Hematopoietic multipotent progenitor cell treated with erythropoietin and hydrocortisone succinate and interleukin-3 and kit ligand, for 6 days (in vitro differentiated cells): Measurements from ENCODE around the gene HLTF.

Experiments used
- DNase-seq: peaks from one replicate; pipeline ENCODE4 v3.0.0-alpha.2; 2015

The HLTF gene

GRCh38 chr3:149087208-149087607 lies 875 bp upstream of the HLTF start:
- no peak for DNase-seq

GRCh38 chr3:149085828-149086231 lies 503 bp downstream of the HLTF start:
- DNase-seq: peak; percentile 93

- no peak for DNase-seq
Measured at GRCh38 chr3:149081772-149082171, 4.6 kb downstream of the HLTF start.

GRCh38 chr3:149080699-149081091 lies 5.6 kb downstream of the HLTF start:
- peak; percentile 51 for DNase-seq

- DNase-seq: peak; percentile 31
Measured at GRCh38 chr3:149080011-149080698, 6.2 kb downstream of the HLTF start.

- DNase-seq: no peak
Measured at GRCh38 chr3:149077628-149078027, 8.7 kb downstream of the HLTF start.

GRCh38 chr3:149067883-149068282 lies 18.4 kb downstream of the HLTF start:
- DNase-seq: no peak

- DNase-seq: no peak
Measured at GRCh38 chr3:149061776-149062175, 24.6 kb downstream of the HLTF start.

GRCh38 chr3:149058602-149059001 lies 27.7 kb downstream of the HLTF start:
- no peak for DNase-seq

- no peak for DNase-seq
Measured at GRCh38 chr3:149058198-149058597, 28.1 kb downstream of the HLTF start.

GRCh38 chr3:149055575-149055974 lies 30.8 kb downstream of the HLTF start:
- DNase-seq: no peak

GRCh38 chr3:149044339-149045083 lies 41.8 kb downstream of the HLTF start:
- DNase-seq: no peak

GRCh38 chr3:149042789-149043386 lies 43.4 kb downstream of the HLTF start:
- no peak for DNase-seq

GRCh38 chr3:149038322-149038721 lies 48.0 kb downstream of the HLTF start:
- no peak for DNase-seq

- DNase-seq: no peak
Measured at GRCh38 chr3:149037684-149038083, 48.6 kb downstream of the HLTF start.

- no peak for DNase-seq
Measured at GRCh38 chr3:149031096-149031495, 55.2 kb downstream of the HLTF start.

- no peak for DNase-seq
Measured at GRCh38 chr3:149026718-149027117, 59.6 kb downstream of the HLTF start.

- no peak for DNase-seq
Measured at GRCh38 chr3:149023951-149024350, 62.4 kb downstream of the HLTF start.

- no peak for DNase-seq
Measured at GRCh38 chr3:149021830-149022229, 64.5 kb downstream of the HLTF start.

GRCh38 chr3:149020839-149021252 lies 65.5 kb downstream of the HLTF start:
- no peak for DNase-seq

- no peak for DNase-seq
Measured at GRCh38 chr3:149020196-149020838, 66.0 kb downstream of the HLTF start.

- no peak for DNase-seq
Measured at GRCh38 chr3:149019580-149019979, 66.8 kb downstream of the HLTF start.

- DNase-seq: no peak
Measured at GRCh38 chr3:149018247-149018646, 68.1 kb downstream of the HLTF start.
